GM18909 (cell line): Measurements from ENCODE around the gene EFNB3.

Source experiments
- ATAC-seq: cut with Tn5 transposase; IDR thresholded peaks from one replicate; pipeline ENCODE4 v1.9.1; 2021; ENCODE audit warnings: mild to moderate bottlenecking; ENCODE audit not compliant: unreplicated experiment, poor library complexity

The EFNB3 gene

GRCh38 chr17:7697828-7698588 lies 7.0 kb upstream of the EFNB3 start:
- ATAC-seq, result no peak

- ATAC-seq, result no peak
Observed at GRCh38 chr17:7700510-7700909, 4.5 kb upstream of the EFNB3 start.

- no peak for ATAC-seq
Observed at GRCh38 chr17:7701681-7702080, 3.3 kb upstream of the EFNB3 start.

GRCh38 chr17:7702776-7703175 lies 2.2 kb upstream of the EFNB3 start:
- ATAC-seq, result no peak

- no peak for ATAC-seq
Observed at GRCh38 chr17:7703584-7704479, 1.2 kb upstream of the EFNB3 start.

- no peak for ATAC-seq
Observed at GRCh38 chr17:7705269-7706255, 560 bp downstream of the EFNB3 start.

GRCh38 chr17:7706631-7707354 lies 1.8 kb downstream of the EFNB3 start:
- no peak for ATAC-seq

GRCh38 chr17:7707446-7707845 lies 2.4 kb downstream of the EFNB3 start:
- no peak for ATAC-seq

GRCh38 chr17:7707858-7708750 lies 3.1 kb downstream of the EFNB3 start:
- no peak for ATAC-seq

- no peak for ATAC-seq
Observed at GRCh38 chr17:7709031-7709430, 4.0 kb downstream of the EFNB3 start.

GRCh38 chr17:7710301-7710700 lies 5.3 kb downstream of the EFNB3 start:
- no peak for ATAC-seq

GRCh38 chr17:7711051-7711755 lies 6.2 kb downstream of the EFNB3 start:
- ATAC-seq, result no peak

- ATAC-seq, result no peak
Observed at GRCh38 chr17:7712111-7712771, 7.2 kb downstream of the EFNB3 start.

- no peak for ATAC-seq
Observed at GRCh38 chr17:7713782-7714181, 8.8 kb downstream of the EFNB3 start.

- no peak for ATAC-seq
Observed at GRCh38 chr17:7714721-7715594, 10.0 kb downstream of the EFNB3 start.
